Measurements from ENCODE around the gene SLC6A18.

- TF ChIP-seq CTCF (IDR thresholded peaks at IDR 0.05) (no peak), POLR2A (IDR thresholded peaks at IDR 0.05) (no peak)
Observed at GRCh38 chr5:1288439-1289335, 63.5 kb downstream of the SLC6A18 start.
